CD4-positive, alpha-beta T cell treated with Interleukin-4 for 1 hour (primary cell): Measurements from ENCODE around the gene NUP85.
A peak's percentile ranks its signal among the peaks of the same experiment; 100 is the strongest.
"Not testable (repeated sequence)": the region's sequence is repeated elsewhere in the genome, so short reads cannot be mapped to it uniquely, and the experiment has no call there.

Experiments used
- DNase-seq, 2 donors: peaks; one replicate each; pipeline ENCODE4 v3.0.0-alpha.2; 2020 to 2022

Gene NUP85, protein sequence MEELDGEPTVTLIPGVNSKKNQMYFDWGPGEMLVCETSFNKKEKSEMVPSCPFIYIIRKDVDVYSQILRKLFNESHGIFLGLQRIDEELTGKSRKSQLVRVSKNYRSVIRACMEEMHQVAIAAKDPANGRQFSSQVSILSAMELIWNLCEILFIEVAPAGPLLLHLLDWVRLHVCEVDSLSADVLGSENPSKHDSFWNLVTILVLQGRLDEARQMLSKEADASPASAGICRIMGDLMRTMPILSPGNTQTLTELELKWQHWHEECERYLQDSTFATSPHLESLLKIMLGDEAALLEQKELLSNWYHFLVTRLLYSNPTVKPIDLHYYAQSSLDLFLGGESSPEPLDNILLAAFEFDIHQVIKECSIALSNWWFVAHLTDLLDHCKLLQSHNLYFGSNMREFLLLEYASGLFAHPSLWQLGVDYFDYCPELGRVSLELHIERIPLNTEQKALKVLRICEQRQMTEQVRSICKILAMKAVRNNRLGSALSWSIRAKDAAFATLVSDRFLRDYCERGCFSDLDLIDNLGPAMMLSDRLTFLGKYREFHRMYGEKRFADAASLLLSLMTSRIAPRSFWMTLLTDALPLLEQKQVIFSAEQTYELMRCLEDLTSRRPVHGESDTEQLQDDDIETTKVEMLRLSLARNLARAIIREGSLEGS

DNA sequence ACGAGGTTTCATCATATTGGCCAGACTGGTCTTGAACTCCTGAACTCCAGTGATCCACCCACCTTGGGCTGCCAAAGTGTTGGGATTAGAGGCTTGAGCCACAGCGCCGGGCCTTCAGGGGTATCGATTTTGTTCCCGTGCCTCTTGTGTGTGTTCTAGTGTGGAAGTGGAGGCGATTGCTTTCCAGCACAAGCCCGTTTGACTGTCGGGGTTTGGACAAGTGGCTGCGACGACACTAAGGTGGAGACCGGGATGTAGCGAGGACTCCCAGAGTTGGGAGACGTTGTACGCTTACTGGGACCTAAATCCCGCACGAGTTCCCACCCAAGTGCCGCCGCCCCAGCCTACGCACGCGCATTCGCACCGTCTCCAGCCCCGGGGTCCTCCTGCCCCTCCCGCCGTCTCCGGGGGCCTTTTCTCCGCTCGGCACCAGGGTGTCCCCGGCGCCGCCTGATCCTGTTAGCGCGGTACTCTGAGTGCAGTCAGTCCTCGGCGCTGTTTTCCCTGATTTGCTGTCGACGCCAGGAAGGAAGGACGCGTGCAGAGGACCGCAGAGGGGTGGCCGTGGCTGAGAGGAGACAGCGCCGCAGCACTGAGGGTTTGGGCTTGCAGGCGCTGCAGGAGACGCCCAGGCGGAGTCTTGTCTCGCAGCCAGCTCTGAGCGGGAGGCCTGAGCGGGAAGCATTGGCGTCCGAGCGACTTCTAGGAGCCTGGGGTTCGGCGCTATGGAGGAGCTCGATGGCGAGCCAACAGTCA lies at the start of gene NUP85:
Gene NUP85 (plus strand): TSS at position 643 of the 756 bp plus-strand sequence. CDS start 83 bp downstream, at position 726.
- DNase-seq, result peak; percentile 90 to 91

DNA sequence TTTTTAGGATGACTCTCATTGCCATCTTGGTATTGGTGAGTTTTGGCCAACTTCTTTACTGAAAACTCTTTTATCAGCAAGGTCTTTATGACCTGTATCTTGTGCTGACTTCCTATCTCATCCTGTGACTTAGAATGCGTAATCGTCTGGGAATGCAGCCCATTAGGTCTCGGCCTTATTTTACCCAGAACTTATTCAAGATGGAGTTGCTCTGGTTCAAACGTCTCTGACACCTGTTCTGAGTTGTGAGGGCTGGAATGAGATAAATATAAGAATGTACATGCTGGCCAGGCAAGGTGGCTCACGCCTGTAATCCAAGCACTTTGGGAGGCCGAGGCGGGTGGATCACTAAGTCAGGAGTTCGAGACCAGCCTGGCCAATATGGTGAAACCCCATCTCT lies 47.0 kb upstream of the NUP85 start:
- DNase-seq, result not testable (repeated sequence)

DNA sequence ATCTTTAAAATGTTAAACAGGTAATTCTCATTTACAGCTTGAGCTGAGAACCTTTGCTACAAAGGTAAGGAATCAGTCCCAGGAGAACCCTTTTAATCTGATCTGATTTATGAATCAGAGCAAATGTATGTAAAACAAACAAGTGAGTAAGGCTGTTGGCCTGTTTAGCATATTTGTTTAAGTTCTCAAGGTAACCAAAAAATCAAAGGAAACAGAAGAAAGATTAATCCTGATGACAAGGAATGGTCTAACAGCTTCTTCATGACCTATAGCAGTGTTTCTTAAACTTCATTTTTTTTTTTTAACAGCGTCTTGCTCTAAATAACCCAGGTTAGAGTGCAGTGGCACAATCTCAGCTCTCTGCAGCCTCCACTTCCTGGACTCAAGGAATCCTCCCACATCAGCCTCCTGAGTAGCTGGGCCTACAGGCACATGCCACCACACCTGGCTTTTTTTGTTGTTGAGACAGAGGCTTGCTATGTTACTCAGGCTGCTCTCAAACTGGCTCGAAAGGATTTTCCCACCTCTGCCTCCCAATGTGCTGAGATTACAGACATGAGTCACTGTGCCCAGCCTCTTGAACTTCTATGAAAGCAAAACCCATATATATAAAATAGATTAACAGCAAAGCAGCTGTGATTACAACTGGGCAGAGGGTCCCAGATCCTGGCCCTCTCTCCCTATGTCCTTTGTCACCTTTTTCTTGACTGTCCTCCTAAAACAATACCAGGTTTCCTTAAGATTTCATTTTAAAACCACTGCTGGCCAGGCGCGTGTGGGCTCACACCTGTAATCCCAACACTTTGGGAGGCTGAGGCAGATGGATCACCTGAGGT lies 46.1 kb upstream of the NUP85 start:
- DNase-seq, result no peak

DNA sequence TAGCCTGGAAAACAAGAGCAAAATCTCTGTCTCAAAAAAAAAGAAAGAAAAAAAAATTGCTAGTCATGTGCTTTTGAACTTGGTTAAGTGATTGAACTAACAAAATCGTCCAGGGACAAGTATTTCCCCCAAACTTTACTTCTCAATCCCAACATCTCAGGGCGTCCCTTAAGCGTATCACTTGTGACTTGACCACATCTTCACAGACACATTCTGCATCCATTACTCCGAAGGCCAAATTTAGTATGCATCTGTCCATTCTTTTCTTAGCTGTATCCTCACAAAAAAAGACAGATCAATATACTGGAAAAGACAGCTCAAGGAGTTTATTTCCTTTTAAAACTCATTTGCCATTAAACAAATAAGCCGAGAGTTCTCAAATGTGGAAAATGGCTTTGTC lies 45.3 kb upstream of the NUP85 start:
- DNase-seq, result no peak

DNA sequence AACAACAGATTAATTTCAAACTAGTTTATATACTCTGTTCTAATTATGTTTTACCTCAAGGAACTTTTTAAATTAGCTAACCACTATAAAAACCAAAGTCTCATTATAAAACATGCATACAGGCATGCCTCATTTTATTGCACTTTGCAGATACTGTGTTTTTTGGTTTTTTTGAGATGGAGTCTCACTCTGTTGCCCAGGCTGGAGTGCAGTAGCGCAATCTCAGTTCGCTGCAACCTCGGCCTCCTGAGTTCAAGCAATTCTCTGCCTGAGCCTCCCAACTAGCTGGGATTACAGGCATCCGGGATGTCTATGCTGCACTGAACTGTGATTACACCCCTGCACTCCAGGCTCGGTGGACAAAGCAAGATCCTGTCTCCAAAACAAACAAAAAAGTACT lies 42.4 kb upstream of the NUP85 start:
- no peak for DNase-seq

DNA sequence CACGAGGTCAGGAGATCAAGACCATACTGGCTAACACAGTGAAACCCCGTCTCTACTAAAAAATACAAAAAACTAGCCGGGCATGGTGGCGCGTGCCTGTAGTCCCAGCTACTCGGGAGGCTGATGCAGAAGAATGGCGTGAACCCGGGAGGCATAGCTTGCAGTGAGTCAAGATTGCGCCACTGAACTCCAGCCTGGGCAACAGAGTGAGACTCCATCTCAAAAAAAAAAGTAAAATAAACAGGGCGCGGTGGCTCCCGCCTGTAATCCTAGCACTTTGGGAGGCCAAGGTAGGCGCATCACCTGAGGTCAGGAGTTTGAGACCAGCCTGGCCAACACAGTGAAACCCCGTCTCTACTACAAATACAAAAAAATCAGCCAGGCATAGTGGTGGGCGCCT lies 40.9 kb upstream of the NUP85 start:
- DNase-seq, result not testable (repeated sequence)

DNA sequence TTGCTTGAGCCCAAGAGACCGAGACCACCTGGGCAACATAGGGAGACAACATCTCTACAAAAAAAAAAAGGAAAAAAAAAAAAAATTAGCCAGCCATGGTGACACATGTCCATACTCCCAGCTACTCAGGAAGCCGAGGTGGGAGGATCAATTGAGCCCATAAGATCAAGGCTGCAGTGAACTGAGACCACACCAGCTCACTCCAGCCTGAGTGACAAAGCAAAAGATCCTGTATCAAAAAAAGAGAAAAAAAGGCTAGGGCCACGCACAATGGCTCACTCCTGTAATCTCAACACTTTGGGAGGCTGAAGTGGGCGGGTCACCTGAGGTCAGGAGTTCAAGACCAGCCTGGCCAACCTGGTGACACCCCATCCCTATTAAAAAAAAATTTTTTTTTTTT lies 36.5 kb upstream of the NUP85 start:
- DNase-seq, result no peak

DNA sequence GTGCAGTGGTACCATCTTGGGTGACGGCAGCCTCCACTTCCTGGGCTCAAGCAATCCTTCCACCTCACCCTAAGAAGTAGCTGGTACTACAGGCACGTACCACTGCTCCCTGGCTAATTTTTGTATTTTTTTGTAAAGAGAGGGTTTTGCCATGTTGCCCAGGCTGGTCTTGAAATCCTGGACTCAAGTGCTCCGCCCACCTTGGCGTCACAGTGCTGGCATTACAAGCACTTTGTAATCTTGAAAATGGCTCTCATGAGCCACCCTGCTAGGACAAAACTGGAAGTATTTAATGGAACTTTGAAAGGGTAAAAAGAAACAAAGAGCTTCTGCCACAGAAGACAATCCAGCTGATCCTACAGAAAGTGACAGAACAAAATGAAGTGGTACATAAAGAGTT lies 32.0 kb upstream of the NUP85 start:
- DNase-seq, result no peak

DNA sequence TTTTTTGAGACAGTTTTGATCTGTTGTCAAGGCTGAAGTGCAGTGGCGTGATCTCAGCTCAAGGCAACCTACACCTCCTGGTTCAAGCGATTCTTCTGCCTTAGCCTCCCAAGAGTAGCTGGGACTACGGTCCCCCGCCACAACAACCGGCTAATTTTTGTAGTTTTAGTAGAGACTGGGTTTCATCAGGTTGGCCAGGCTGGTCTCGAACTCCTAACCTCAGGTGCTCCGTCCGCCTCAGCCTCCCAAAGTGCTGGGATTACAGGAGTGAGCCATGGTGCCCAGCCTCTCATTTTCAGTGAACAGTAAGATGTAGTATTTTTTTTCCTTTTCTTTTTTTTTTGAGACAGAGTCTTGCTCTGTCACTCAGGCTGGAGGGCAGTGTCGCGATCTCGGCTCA lies 30.5 kb upstream of the NUP85 start:
- DNase-seq, result no peak

DNA sequence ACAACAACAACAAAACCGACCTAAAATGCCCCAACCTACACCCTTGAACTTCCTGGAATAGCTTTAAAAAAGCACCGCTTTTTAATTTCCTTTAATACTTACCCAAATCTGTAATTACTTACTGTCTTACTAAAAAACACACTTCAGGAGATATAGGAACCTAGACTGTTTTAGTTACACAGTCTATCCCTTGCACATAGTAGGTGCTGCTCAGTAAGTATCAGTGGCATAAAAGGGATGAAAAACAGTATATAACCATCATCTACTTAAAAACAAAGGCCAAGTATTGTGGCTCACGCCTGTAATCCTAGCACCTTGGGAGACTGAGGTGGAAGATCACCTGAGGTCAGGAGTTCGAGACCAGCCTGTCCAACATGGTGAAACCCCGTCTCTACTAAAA lies 28.9 kb upstream of the NUP85 start:
- DNase-seq, result no peak

DNA sequence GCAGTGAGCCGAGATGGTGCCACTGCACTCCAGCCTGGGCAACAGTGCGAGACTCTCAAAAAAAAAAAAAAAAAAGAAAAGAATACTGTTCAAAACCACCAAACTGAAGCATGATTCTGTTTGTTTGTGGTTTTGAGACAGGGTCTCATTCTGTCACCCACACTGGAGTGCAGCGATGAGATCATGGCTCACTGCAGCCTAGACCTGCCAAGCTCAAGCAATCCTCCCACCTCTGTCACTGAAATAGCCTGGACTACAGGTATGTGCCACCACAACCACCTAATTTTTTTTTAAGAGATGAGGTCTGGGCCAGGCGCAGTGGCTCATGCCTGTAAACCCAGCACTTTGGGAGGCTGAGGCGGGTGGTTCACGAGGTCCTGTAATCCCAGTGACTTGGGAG lies 27.0 kb upstream of the NUP85 start:
- no peak for DNase-seq

DNA sequence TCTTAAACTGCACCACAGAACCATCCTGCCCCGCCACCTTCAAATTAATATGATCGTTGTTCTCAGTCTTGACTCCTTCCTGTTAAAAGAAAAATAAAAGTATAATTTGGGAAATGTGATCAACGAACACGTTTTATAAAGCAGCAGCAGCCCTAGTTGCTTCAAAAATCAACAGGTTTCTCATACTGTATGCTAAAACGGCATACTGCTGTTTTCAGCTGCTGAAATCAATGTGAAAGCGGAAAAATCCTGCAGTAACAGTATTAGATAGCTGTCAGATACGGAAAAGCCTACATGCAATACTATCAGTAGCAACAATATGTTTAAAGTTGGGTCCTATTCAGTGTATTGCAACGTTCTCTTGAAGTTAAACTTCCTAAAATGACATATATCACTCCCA lies 24.4 kb upstream of the NUP85 start:
- DNase-seq, result no peak

DNA sequence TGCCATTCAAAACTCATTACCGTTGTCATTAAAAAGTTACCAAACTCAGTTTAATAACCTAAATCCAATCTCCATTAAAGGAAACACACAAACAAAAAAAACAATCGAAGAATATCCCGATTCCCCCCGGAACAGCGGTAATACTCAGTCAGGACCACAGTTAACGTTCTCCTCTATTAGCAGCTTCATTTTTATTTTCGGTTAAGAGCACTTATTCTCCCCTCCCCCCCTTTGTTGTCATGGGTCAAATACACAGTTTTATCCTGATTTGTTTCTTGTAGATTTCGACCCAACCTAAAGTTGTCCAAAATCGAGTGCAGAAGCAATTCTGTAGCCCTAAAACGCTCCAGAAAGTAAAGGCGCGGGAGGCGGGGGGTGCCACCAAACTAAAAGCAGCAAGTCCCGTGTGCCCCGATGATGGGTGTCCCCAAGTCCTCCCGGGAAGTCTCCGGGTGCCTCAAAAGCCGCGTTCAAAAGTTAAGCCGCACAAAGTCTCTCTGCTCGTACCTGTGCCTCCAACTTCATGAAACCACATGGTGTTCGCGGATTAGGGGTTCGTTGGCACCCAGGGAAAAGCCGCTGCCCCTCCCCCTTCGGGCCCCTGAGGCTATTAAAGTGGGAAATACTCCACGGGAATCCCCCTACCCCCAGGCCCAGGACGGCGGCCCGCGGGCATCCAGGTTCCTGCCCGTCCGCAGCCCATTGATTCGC lies 23.7 kb upstream of the NUP85 start:
- peak; percentile 25 to 56 for DNase-seq

DNA sequence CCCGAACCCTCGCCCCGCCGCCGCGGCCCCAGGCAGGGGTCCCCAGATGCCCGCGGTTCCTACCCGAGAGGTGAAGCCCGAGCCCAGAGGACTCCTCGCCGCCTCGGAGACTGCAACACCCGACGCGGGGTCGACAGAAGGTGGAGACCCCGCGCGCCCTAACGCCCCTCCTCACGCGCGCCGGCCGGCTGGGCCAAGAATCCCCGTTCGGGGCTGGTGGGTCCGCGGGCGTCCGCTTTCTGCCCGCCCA lies 23.2 kb upstream of the NUP85 start:
- no peak for DNase-seq

DNA sequence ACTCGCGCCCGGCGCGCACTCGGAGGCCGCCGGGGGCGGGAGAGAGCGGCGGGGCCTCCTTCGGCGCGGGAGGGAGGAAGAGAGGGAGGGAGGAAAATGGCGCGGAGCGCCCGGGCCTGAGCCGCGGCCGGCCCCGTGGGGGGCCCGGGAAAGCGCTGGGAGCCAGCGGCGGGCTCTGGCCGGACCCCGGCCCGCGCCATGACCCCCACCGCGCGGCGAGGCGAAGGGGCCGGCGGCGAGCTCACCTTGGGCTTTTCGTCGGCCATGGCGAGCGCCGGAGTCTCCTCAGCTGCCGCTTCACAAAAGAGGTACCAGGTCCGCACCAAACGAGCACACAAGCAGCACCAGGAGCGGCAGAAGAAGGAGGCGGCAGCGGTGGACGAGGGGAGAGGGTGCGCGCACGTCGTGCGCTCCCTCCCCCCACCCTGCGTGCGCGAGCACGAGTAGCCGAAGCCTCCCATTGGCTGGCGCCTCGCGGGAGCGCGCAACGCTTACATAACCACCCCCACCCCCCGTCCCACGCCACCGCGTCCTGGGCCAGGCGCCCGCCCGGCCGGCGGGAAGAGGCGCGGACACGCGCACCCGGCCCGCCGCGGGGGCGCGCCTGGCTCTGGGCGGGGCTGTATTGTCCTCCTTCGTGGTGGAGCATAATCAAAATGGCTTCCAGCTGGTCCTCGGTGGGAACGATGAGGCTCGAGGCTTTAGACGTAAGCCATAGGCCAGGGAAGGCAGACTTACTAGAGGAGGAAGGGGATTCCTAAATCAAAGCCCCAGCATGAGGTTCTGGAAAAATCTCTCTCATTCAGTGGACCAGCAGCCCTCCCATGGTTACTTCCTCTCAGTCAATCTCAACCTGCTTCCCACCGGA lies 22.7 kb upstream of the NUP85 start, which contains the start of gene SUMO2:
Gene SUMO2 (minus strand): TSS at position 391 of the 868 bp plus-strand sequence. CDS start 125 bp downstream, at position 266.
- DNase-seq, result peak; percentile 95 to 96

DNA sequence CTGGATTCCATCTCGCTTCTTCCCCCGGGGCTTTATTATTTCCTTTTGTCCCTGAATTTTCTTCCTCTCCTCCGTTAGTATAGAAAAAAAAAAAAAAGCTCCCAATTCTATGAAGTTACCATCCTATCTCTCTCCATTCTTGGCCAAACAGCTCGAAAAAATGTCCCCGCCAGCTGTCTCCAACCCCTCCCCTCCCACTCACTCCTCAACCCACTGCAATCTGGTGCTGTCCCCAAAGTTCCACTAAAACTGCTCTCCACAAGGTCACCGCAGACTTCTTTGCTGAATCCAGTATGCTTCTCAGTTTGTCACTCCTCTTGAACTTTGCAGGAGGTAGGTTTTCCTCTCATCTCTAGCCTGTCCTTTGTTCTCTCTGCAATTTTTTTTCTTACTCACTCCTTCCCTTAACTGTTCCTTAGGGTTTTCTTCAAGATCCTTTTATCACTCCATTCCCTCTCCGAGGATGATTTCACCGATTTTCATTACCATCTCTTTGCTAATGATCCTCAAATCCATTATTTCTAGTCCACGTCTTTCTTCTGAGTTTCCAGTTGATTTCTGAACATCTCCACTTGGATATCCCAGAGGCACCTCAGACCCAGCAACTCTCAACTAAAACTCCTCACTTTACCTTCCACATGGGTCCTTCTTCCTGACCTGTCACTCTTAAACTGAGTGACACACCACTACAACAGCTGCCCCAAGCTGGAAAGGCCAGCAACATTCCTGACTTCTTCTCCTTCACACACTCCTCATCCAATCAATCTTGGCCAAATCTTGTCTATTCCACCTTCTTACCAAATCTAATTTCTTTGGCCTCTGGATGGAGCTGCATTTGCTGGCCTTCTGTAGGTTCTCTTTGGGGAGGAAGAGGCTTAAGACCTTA lies 21.2 kb upstream of the NUP85 start:
- DNase-seq, result no peak

DNA sequence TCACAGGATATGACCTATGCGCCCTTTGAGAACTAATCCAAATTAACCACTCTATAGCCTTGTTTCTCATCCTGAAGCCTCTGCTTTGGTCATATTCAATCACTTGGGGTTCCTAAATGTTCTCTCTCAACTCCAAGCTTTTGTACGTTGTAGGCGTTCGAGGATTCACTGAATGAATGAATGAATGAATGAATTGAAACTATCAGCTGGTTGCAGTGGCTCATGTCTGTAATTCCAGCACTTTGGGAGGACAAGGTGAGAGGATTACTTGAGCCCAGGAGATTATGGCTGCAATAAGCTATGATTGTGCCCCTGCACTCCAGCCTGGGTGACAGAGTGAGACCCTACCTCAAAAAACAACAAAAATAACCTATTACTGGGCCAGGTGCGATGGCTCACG lies 16.9 kb upstream of the NUP85 start:
- no peak for DNase-seq

DNA sequence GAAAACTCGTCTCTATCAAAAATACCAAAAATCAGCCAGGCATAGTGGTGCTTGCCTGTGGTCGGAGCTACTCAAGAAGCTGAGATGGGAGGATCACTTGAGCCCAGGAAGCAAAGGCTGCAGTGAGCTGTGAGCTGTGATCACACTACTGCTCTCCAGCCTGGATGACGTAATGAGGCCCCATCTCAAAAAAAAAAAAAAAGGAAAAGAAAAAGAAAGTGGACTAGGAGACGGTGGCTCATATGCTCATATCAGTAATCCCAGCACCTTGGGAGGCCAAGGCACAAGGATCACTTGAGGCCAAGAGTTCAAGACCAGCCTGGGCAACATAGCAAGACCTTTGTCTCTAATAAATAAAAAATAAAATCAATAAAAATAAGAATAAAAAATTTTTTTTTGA lies 13.9 kb upstream of the NUP85 start:
- DNase-seq, result no peak

DNA sequence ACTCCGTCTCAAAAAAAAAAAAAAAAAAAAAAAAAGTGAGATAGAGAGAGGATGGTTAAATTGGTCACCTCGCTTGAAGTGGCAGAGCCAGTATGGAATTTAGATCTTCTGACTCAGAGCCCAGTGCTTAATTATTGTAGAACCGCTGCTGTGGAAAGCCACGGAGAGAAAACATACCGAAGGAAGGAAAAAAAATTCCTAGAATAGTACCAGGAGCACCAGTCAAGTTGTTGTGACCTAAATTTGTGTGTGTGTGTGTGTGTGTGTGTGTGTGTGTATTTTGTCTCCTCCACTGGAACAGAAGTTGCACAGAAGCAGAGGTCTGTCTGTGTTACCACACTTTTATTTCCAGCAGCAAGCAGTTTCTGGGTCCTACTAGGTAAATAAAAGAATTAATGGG lies 10.6 kb upstream of the NUP85 start:
- DNase-seq, result no peak

DNA sequence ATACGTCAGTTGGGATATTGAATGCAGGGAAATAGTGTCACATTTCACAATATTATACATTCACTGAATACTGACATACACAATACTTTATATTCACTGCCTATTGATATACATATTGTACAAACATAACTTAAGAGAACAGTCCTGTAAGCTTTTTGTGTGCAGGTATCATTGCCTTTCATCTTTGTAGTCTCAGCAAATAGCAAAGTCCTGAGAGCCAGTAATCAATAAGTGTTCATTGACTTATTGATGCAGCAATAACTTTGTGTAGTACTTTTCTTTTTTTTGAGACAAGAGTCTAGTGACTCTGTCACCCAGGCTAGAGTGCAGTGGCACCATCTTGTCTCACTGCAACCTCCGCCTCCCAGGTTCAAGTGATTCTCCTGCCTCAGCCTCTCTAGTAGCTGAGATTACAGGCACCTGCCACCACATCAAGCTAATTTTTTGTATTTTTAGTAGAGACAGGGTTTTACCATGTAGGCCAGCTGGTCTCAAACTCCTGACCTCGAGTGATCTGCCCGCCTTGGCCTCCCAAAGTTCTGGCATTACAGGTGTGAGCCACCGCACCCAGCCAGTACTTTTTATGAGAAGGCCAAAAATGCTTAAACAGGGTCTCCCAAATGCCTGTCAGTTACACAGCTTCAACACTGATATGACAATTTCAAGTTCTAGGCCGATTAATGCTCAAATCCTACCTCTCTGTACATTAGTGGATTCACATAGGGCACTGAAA lies 5.4 kb upstream of the NUP85 start:
- no peak for DNase-seq
